Cortex of kidney (tissue), 1 donor: ENCODE measurements around the gene CCDC18.
"Not testable (repeated sequence)": the region's sequence is repeated elsewhere in the genome, so short reads cannot be mapped to it uniquely, and the experiment has no call there.

Experiments used
- DNase-seq: peaks from one replicate; lab custom pipeline; 2025; lab: John Stamatoyannopoulos, UW

The CCDC18 gene

GRCh38 chr1:93243233-93243632, 62.7 kb downstream of the CCDC18 start:
- not testable (repeated sequence) for DNase-seq

- no peak for DNase-seq
These were observed 64.0 kb downstream of the CCDC18 start for GRCh38 chr1:93244298-93245069.

- no peak for DNase-seq
These were observed 71.4 kb downstream of the CCDC18 start for GRCh38 chr1:93251966-93252365.

- no peak for DNase-seq
These were observed 72.1 kb downstream of the CCDC18 start for GRCh38 chr1:93252598-93252997.

GRCh38 chr1:93253516-93253915, 73.0 kb downstream of the CCDC18 start:
- DNase-seq = no peak

GRCh38 chr1:93255222-93256079, 74.9 kb downstream of the CCDC18 start:
- DNase-seq = no peak

GRCh38 chr1:93256433-93256832, 75.9 kb downstream of the CCDC18 start:
- no peak for DNase-seq

GRCh38 chr1:93257889-93258288, 77.4 kb downstream of the CCDC18 start:
- no peak for DNase-seq

GRCh38 chr1:93260726-93261125, 80.2 kb downstream of the CCDC18 start:
- not testable (repeated sequence) for DNase-seq

GRCh38 chr1:93262645-93263044, 82.1 kb downstream of the CCDC18 start:
- DNase-seq = no peak

- not testable (repeated sequence) for DNase-seq
These were observed 88.4 kb downstream of the CCDC18 start for GRCh38 chr1:93268888-93269287.

GRCh38 chr1:93275262-93275633, 94.7 kb downstream of the CCDC18 start:
- not testable (repeated sequence) for DNase-seq

- DNase-seq = no peak
These were observed 95.2 kb downstream of the CCDC18 start for GRCh38 chr1:93275634-93276295.

GRCh38 chr1:93277530-93277929, 97.0 kb downstream of the CCDC18 start:
- DNase-seq = not testable (repeated sequence)

GRCh38 chr1:93283496-93283895, 103.0 kb downstream of the CCDC18 start:
- DNase-seq = no peak

- no peak for DNase-seq
These were observed 108.0 kb downstream of the CCDC18 start for GRCh38 chr1:93288558-93288957.

GRCh38 chr1:93296555-93297154, 116.1 kb downstream of the CCDC18 start:
- DNase-seq = no peak

GRCh38 chr1:93301131-93301530, 120.6 kb downstream of the CCDC18 start:
- no peak for DNase-seq

- no peak for DNase-seq
These were observed 121.6 kb downstream of the CCDC18 start for GRCh38 chr1:93302078-93302477.

- no peak for DNase-seq
These were observed 124.2 kb downstream of the CCDC18 start for GRCh38 chr1:93304716-93305138.

GRCh38 chr1:93306920-93307319, 126.4 kb downstream of the CCDC18 start:
- DNase-seq = no peak

GRCh38 chr1:93313026-93313425, 132.5 kb downstream of the CCDC18 start:
- no peak for DNase-seq
